Stimulated activated naive B cell treated with anti-CD40 and anti-IgM and Interleukin-4, amounts not matched to agents 10 μg/mL and 1 μg/mL and 100 μg/mL, for 72 hours (primary cell): ENCODE results near the gene FLOT2.
"Not testable (repeated sequence)": the region's sequence is repeated elsewhere in the genome, so short reads cannot be mapped to it uniquely, and the experiment has no call there.

ENCODE experiments used
- ATAC-seq, 2 donors: fragments of 150-1000 bp; cut with Tn5 transposase; replicated peaks; 2 replicates each; pipeline ENCODE4 v1.10.0; 2021; ENCODE audit warnings: moderate library complexity in 1 of 2
- DNase-seq: peaks from one replicate; pipeline ENCODE4 v3.0.0; 2021
- H3K27ac Mint-ChIP-seq: one replicate; pipeline ENCODE4 v1.8.0; 2022; ENCODE audit warnings: mild to moderate bottlenecking, mixed read lengths
- H3K27me3 Mint-ChIP-seq, 2 donors: one replicate each; pipeline ENCODE4 v1.8.0; 2022; ENCODE audit warnings: mixed read lengths in 2 of 2
- H3K36me3 Mint-ChIP-seq, 2 donors: one replicate each; pipeline ENCODE4 v1.8.0; 2022; ENCODE audit warnings: mixed read lengths in 2 of 2, mild to moderate bottlenecking in 1 of 2
- H3K4me1 Mint-ChIP-seq, 2 donors: one replicate each; pipeline ENCODE4 v1.8.0; 2022; ENCODE audit warnings: mixed read lengths in 2 of 2, mild to moderate bottlenecking in 1 of 2
- H3K4me3 Mint-ChIP-seq, 2 donors: one replicate each; pipeline ENCODE4 v1.8.0; 2022; ENCODE audit warnings: mild to moderate bottlenecking in 2 of 2, mixed read lengths in 2 of 2, moderate library complexity in 1 of 2
- H3K9me3 Mint-ChIP-seq, 2 donors: one replicate each; pipeline ENCODE4 v1.8.0; 2022; ENCODE audit warnings: mixed read lengths in 2 of 2, mild to moderate bottlenecking in 1 of 2

FLOT2 gene

DNA sequence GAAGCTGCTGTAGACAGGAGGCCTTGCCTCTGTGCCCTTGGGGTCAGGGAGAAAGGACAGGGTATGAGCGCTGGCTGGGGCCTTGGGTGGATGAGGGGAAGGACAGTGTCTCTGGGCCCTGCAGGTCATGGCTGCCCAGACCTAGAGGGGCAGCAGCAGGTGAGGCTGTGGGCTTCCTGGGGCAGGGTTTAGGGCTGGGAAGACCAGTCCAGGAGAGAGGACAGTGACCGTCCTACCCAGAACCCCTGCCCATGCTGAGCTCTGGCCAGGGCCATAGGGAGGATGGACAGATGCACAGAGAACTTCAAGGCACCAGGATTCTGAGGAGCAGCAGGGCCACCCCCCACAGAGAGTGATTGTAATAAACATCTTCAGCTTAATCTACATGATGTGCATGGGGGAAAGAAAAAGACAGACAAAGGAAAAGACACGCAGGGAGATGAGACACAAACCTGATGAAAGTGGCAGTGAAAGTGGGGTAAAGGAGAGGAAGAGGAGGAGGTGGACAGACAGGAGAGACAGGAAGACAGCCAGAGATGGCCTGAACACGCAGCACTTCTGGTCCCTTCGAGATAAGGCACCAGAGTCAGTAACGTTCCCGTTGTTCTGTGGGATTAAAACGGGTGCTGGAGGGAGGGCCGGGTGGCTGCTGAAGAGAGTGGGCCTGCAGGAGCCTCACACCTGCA is 17.5 kb downstream of the FLOT2 start:
- no peak for ATAC-seq
- H3K4me1 Mint-ChIP-seq: peaks cover 21 to 28% of the 10 kb centered on the region in 2 donors
- H3K27me3 Mint-ChIP-seq: no peaks in the 10 kb centered on the region
- H3K36me3 Mint-ChIP-seq: peaks cover 45 to 66% of the 10 kb centered on the region in 2 donors
- no peak overlapping the region for H3K4me3 Mint-ChIP-seq
- H3K9me3 Mint-ChIP-seq: peaks cover 0 to 1% of the 10 kb centered on the region in 2 donors
- H3K27ac Mint-ChIP-seq: no peak overlapping the region
- no peak for DNase-seq

- Mint-ChIP-seq H3K4me1 (peaks cover 13 to 18% of the 10 kb centered on the region in 2 donors), H3K27me3 (no peaks in the 10 kb centered on the region), H3K27ac (peak overlapping the region; percentile 60), H3K36me3 (peaks cover 36 to 55% of the 10 kb centered on the region in 2 donors), H3K4me3 (no peak overlapping the region), H3K9me3 (peaks cover 0 to 1% of the 10 kb centered on the region in 2 donors)
- ATAC-seq (peak; percentile 64 to 69), DNase-seq (no peak)
Measured at GRCh38 chr17:28878981-28879380, 18.6 kb downstream of the FLOT2 start.

- peaks cover 35 to 52% of the 10 kb centered on the region in 2 donors for H3K36me3 Mint-ChIP-seq
- H3K27ac Mint-ChIP-seq: peak overlapping the region; percentile 10
- H3K4me3 Mint-ChIP-seq: no peak overlapping the region
- peaks cover 13 to 17% of the 10 kb centered on the region in 2 donors for H3K4me1 Mint-ChIP-seq
- H3K9me3 Mint-ChIP-seq: peaks cover 0 to 1% of the 10 kb centered on the region in 2 donors
- H3K27me3 Mint-ChIP-seq: no peaks in the 10 kb centered on the region
- DNase-seq (no peak), ATAC-seq (no peak)
Measured at GRCh38 chr17:28878158-28878910, 19.2 kb downstream of the FLOT2 start.

DNA sequence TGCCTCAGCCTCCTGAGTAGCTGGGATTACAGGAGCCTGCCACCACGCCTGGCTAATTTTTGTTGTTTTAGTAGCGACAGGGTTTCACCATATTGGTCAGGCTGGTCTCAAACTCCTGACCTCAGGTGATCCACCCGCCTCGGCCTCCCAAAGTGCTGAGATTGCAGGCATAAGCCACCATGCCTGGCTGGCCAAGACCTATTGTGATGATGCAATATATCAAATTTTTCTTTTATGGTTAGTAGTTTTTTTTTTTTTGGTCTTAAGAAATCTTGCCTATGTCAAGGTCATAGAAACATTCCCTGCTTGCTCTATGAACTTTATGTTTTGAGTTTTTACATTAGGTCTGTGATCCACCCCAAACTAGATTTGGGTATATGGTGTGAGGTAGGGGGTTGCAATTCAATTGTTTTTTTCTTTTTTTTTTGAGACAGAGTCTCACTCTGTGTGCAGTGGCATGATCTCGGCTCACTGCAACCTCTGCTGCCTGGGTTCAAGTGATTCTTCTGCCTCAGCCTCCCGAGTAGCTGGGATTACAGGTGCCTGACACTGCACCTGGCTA is 20.3 kb downstream of the FLOT2 start:
- Mint-ChIP-seq H3K4me1 (peaks cover 16 to 25% of the 10 kb centered on the region in 2 donors), H3K27ac (peak overlapping the region; percentile 42), H3K36me3 (peaks cover 26 to 41% of the 10 kb centered on the region in 2 donors)
- not testable (repeated sequence) for H3K4me3 Mint-ChIP-seq, ATAC-seq, H3K9me3 Mint-ChIP-seq, H3K27me3 Mint-ChIP-seq, DNase-seq

- no peak for DNase-seq
- ATAC-seq: peak; percentile 25 to 40
- no peak overlapping the region for H3K27ac Mint-ChIP-seq
Measured at GRCh38 chr17:28875848-28876550, 21.5 kb downstream of the FLOT2 start.

DNA sequence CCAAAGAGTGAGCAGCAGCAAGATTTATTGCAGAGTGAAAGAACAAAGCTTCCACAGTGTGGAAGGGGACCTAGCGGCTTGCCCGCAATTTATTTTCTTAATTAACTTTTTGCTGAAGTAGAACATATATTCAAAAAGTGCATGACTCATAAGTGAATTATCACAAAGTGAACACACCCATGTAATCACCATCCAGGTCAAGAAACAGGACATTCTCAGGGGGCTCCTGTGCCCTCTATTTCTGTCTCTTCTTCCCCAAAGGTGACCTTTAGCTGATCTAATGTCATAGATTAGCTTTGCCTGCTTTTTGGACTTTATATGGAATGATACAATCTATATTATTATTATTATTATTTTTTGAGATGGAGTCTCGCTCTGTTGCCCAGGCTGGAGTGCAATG is 22.8 kb downstream of the FLOT2 start:
- ATAC-seq (no peak), DNase-seq (no peak)
- H3K27ac Mint-ChIP-seq: no peak overlapping the region
- H3K4me1 Mint-ChIP-seq: peaks cover 23 to 40% of the 10 kb centered on the region in 2 donors
- no peaks in the 10 kb centered on the region for H3K27me3 Mint-ChIP-seq
- peaks cover 9 to 24% of the 10 kb centered on the region in 2 donors for H3K36me3 Mint-ChIP-seq
- H3K9me3 Mint-ChIP-seq: peaks cover 0 to 1% of the 10 kb centered on the region in 2 donors
- no peak overlapping the region for H3K4me3 Mint-ChIP-seq

More at GRCh38 chr17:28875848-28876550, 21.5 kb downstream of the FLOT2 start:
- no peaks in the 10 kb centered on the region for H3K27me3 Mint-ChIP-seq
- no peak overlapping the region for H3K4me3 Mint-ChIP-seq
- peaks cover 0 to 1% of the 10 kb centered on the region in 2 donors for H3K9me3 Mint-ChIP-seq
- H3K36me3 Mint-ChIP-seq: peaks cover 18 to 31% of the 10 kb centered on the region in 2 donors
- peaks cover 24 to 37% of the 10 kb centered on the region in 2 donors for H3K4me1 Mint-ChIP-seq

- Mint-ChIP-seq H3K4me3 (no peak overlapping the region), H3K36me3 (peaks cover 7 to 15% of the 10 kb centered on the region in 2 donors), H3K4me1 (peaks cover 23 to 40% of the 10 kb centered on the region in 2 donors), H3K27me3 (no peaks in the 10 kb centered on the region), H3K9me3 (peaks cover 0 to 1% of the 10 kb centered on the region in 2 donors), H3K27ac (no peak overlapping the region)
- DNase-seq (no peak), ATAC-seq (no peak)
Measured at GRCh38 chr17:28873839-28874238, 23.7 kb downstream of the FLOT2 start.

- Mint-ChIP-seq H3K9me3 (no peaks in the 10 kb centered on the region), H3K36me3 (peaks cover 0 to 3% of the 10 kb centered on the region in 2 donors), H3K27ac (peak overlapping the region; percentile 97), H3K4me3 (peak overlapping the region in 1 of 2 donors; percentile 56), H3K27me3 (no peaks in the 10 kb centered on the region), H3K4me1 (peaks cover 21 to 41% of the 10 kb centered on the region in 2 donors)
- DNase-seq (peak; percentile 46), ATAC-seq (peak; percentile 99)
Measured at GRCh38 chr17:28871056-28871579, 26.4 kb downstream of the FLOT2 start.

DNA sequence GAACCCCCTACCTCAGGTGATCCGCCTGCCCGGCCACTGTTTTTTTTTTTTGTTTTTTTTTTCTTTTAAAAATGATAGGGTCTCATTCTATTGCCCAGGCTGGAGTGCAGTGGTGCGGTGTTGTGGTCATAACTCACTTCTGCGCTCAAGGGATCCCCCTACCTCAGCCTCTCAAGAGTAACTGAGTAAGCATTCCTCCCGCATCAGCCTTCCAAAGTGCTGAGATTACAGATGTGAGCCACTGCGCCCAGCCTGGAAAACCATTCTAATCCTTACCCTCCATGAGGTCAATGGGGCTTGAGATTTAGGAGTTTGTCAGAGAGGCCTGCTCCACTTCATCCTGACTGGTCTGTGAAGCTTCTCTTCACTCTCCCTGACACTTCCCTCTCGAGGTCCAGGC is 30.3 kb downstream of the FLOT2 start:
- DNase-seq: no peak
- ATAC-seq: no peak
- Mint-ChIP-seq H3K27ac (no peak overlapping the region), H3K27me3 (no peaks in the 10 kb centered on the region), H3K9me3 (no peaks in the 10 kb centered on the region), H3K36me3 (peaks cover 2 to 12% of the 10 kb centered on the region in 2 donors), H3K4me3 (no peak overlapping the region), H3K4me1 (peaks cover 20 to 39% of the 10 kb centered on the region in 2 donors)

- Mint-ChIP-seq H3K27ac (peak overlapping the region; percentile 85), H3K4me1 (peaks cover 16 to 27% of the 10 kb centered on the region in 2 donors), H3K9me3 (no peaks in the 10 kb centered on the region), H3K4me3 (peak overlapping the region in 1 of 2 donors; percentile 40), H3K27me3 (no peaks in the 10 kb centered on the region), H3K36me3 (peaks cover 5 to 22% of the 10 kb centered on the region in 2 donors)
- ATAC-seq (peak; percentile 99), DNase-seq (no peak)
Measured at GRCh38 chr17:28865946-28866752, 31.4 kb downstream of the FLOT2 start.

GRCh38 chr17:28864991-28865849 is 32.3 kb downstream of the FLOT2 start:
- Mint-ChIP-seq H3K4me1 (peaks cover 14 to 23% of the 10 kb centered on the region in 2 donors), H3K27ac (peak overlapping the region; percentile 85), H3K4me3 (no peak overlapping the region), H3K36me3 (peaks cover 8 to 26% of the 10 kb centered on the region in 2 donors), H3K27me3 (no peaks in the 10 kb centered on the region), H3K9me3 (no peaks in the 10 kb centered on the region)
- DNase-seq: no peak
- peak; percentile 19 to 31 for ATAC-seq

DNA sequence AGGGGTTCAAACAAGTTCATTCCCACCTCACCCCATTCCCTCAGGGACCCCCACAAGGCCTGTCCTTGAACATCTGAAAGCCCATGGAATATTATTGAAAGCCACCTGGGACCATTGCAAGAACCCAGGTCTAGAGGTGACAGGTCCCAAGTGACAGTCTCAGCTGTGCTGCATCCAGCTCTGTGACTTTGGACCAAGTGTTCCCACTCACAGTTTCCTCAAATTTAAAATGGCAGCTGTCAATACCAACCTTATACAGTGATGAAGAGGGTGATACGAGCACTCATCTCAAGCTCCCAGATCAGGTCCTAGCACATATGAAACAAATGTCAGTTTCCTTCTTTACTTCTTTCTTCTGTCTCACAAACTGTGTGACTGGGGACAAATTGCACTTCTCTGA is 33.6 kb downstream of the FLOT2 start:
- Mint-ChIP-seq H3K27me3 (no peaks in the 10 kb centered on the region), H3K4me3 (no peak overlapping the region), H3K27ac (no peak overlapping the region), H3K36me3 (peaks cover 13 to 32% of the 10 kb centered on the region in 2 donors), H3K4me1 (peaks cover 15 to 29% of the 10 kb centered on the region in 2 donors), H3K9me3 (no peaks in the 10 kb centered on the region)
- ATAC-seq (no peak), DNase-seq (no peak)
